Spleen (tissue), 11 donors: ENCODE measurements around the gene KIAA0040. TPM values are rescaled to one million over a fixed set of nuclear protein-coding genes. Genes with fewer than 3 reads are reported as not detected.
"Not testable (repeated sequence)": the region's sequence is repeated elsewhere in the genome, so short reads cannot be mapped to it uniquely, and the experiment has no call there.

Experiments
- DNase-seq: peaks from one replicate; pipeline ENCODE4 v3.0.0-alpha.2; 2020
- H3K27ac ChIP-seq, 8 donors: fragments of 200-600 bp; sonication (generic) in 7 of 8; 1 replicate in 4 of 8; 2 replicates in 4 of 8; pipeline versions ENCODE4 v1.5.0 to v1.8.0; 2016 to 2021; ENCODE audit warnings: inconsistent platforms in 4 of 8, mild to moderate bottlenecking in 4 of 8, moderate library complexity in 1 of 8
- H3K27me3 ChIP-seq, 7 donors: fragments of 200-600 bp; sonication (generic) in 6 of 7; replicated peaks in 1 of 7; 1 replicate in 4 of 7; 2 replicates in 3 of 7; pipeline versions ENCODE4 v1.5.0 to v1.8.0; 2016 to 2021; ENCODE audit warnings: inconsistent platforms in 3 of 7, mild to moderate bottlenecking in 1 of 7
- H3K36me3 ChIP-seq, 6 donors: fragments of 200-600 bp; sonication (generic) in 5 of 6; 1 replicate in 4 of 6; 2 replicates in 2 of 6; pipeline versions ENCODE4 v1.5.0 to v1.8.0; 2016 to 2021; ENCODE audit warnings: inconsistent platforms in 2 of 6
- H3K4me1 ChIP-seq, 6 donors: fragments of 200-600 bp; sonication (generic) in 5 of 6; 1 replicate in 3 of 6; 2 replicates in 3 of 6; pipeline versions ENCODE4 v1.5.0 to v1.8.0; 2016 to 2021; ENCODE audit warnings: inconsistent platforms in 3 of 6
- H3K4me3 ChIP-seq, 8 donors: fragments of 200-600 bp; sonication (generic) in 7 of 8; 1 replicate in 4 of 8; 2 replicates in 4 of 8; pipeline versions ENCODE4 v1.5.0 to v1.8.0; 2016 to 2021; ENCODE audit warnings: inconsistent platforms in 4 of 8, mild to moderate bottlenecking in 4 of 8, moderate library complexity in 2 of 8
- H3K9me3 ChIP-seq, 8 donors: fragments of 200-600 bp; sonication (generic) in 7 of 8; 1 replicate in 4 of 8; 2 replicates in 4 of 8; pipeline versions ENCODE4 v1.5.0 to v1.8.0; 2016 to 2021; ENCODE audit warnings: inconsistent platforms in 4 of 8
- POLR2A ChIP-seq, 3 donors: fragments of 450-650 bp; IDR thresholded peaks; one replicate each; pipeline ENCODE4 v1.5.1; 2017; ENCODE audit warnings: antibody characterized with exemption in 3 of 3, mild to moderate bottlenecking in 1 of 3
- POLR2AphosphoS5 ChIP-seq, 3 donors: sonication (generic); formaldehyde crosslinking; IDR thresholded peaks; one replicate each; pipeline ENCODE4 v1.5.1; 2017; ENCODE audit warnings: antibody characterized with exemption in 3 of 3
- WGBS, 5 donors: extraction: QIAGEN DNeasy Blood & Tissue Kit in 3 of 5; methylation state at CpG; one replicate each; pipeline versions ENCODE4 v1.1.5 to v1.1.7; 2013 to 2018; 5-methylcytosine and 5-hydroxymethylcytosine counted together
- intact Hi-C: fragments of 100-400 bp; cut with DNase I; formaldehyde crosslinking; loops from one replicate; pipeline ENCODE4 v1.15.0; 2023; ENCODE audit warnings: low total_unique reads
- polyA plus RNA-seq, 3 donors: library from polyadenylated mRNA; stranded (reverse); fragments of 200-250 nt; gene quantifications; one replicate each; pipeline ENCODE4 v1.2.1, GENCODE V29; 2013
- total RNA-seq, 7 donors: library from RNA; depleted of rRNA in 3 of 7; stranded (reverse); fragments of >200 nt in 3 of 7; fragmentation: NEBNext Ultra II Directional in 4 of 7; extraction: Animal tissue kit (Norgen Biotek cat#: 25700) in 4 of 7; gene quantifications; one replicate each; pipeline versions ENCODE4 v1.1.0 to v1.2.1, GENCODE V29; 2016 to 2021
- TF ChIP-seq, protein P1 (sequence below), 11 experiments: fragments of 200-600 bp in 7 of 11; fragments of 450-650 bp in 4 of 11; sonication (generic) in 4 of 11; IDR thresholded peaks in 8 of 11; conservative IDR thresholded peaks in 3 of 11; 1 replicate in 7 of 11; 2 replicates in 4 of 11; pipeline versions ENCODE4 v1.4.0 to v1.8.0; 2016 to 2021; ENCODE audit warnings: antibody characterized with exemption in 11 of 11, inconsistent platforms in 4 of 11, mild to moderate bottlenecking in 1 of 11
- donor health status: healthy with polysubstance abuse.
- donor health status: DM: no; HTN: no; CAD: no; lungs with moderate emphysema.
- donor health status: DM: no; HTN: no; CAD: no.
- donor health status: Bipolar disorder and iron deficiency.
- donor health status: healthy.
- donor health status: DM: no; HTN: no; CAD: no.
- donor health status: DM: yes; HTN: yes; CAD: no.

KIAA0040 gene
- total and polyA plus RNA-seq, 10 donors = 13.7 to 111 (median 48.1) TPM

DNA sequence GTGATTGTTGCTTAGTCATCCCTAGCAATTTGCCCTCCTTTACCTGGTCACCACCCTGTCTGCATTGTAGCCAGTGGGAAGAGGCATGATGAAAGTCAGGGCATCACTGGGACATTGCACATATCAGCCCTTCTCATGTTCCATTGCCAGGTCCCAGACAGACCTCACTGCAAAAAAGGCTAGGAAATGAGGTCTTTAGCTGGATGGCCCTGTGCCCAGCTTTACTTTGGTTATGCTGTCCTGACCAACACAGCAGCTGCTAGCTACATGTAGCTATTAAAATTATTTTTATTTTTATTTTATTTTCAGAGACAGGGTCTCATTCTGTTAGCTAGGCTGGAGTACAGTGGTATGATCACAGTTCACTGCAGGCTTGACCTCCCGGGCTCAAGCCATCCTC lies 72.1 kb downstream of the KIAA0040 start:
- intact Hi-C loops = no loop called here

DNA sequence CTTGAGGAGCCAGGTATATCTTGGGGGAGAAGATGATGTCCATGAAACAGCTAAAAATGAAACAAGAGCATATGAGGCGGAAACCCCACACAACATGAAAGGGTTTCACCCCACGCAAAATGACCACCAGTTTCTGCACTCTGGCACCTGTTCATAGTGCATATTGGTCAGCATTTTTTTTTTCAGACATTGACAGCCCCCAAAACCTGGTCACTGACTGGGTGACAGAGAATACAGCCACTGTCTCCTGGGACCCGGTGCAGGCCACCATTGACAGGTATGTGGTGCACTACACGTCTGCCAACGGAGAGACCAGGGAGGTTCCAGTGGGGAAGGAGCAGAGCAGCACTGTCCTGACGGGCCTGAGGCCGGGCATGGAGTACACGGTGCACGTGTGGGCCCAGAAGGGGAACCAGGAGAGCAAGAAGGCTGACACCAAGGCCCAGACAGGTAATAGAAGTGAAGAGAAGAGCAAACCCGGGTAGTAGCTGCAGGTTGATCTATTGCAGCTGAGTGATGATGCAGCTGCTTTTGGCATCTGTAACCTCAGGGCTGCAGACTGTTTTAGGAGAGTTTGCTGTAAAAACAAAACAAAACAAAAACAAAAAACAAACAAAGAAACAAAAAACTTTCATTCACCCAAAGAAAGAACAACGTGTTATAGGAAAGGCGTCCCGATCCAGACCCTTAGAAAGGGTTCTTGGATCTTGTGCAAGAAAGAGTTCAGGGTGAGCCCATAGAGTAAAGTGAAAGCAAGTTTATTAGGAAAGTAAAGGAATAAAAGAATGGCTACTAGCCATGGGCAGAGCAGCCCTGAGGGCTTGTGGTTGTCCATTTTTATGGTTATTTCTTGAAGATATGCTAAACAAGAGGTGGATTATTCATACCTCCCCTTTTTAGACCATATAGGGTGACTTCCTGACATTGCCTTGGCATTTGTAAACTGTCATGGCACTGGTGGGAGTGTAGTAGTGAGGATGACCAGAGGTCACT lies 73.9 kb downstream of the KIAA0040 start:
- no peaks in the 10 kb centered on the region for H3K36me3 ChIP-seq
- no peak overlapping the region for H3K4me3 ChIP-seq
- H3K27me3 ChIP-seq = no peaks in the 10 kb centered on the region
- DNase-seq = no peak
- 84 to 91% (median 89%) methylated on average over 13 of the region's 13 CpGs for WGBS, 5 donors
- H3K27ac ChIP-seq = no peak overlapping the region
- H3K9me3 ChIP-seq = peaks cover 0 to 12% (median 6%) of the 10 kb centered on the region in 8 donors
- no peaks in the 10 kb centered on the region for H3K4me1 ChIP-seq
- TF ChIP-seq, protein P1, sequence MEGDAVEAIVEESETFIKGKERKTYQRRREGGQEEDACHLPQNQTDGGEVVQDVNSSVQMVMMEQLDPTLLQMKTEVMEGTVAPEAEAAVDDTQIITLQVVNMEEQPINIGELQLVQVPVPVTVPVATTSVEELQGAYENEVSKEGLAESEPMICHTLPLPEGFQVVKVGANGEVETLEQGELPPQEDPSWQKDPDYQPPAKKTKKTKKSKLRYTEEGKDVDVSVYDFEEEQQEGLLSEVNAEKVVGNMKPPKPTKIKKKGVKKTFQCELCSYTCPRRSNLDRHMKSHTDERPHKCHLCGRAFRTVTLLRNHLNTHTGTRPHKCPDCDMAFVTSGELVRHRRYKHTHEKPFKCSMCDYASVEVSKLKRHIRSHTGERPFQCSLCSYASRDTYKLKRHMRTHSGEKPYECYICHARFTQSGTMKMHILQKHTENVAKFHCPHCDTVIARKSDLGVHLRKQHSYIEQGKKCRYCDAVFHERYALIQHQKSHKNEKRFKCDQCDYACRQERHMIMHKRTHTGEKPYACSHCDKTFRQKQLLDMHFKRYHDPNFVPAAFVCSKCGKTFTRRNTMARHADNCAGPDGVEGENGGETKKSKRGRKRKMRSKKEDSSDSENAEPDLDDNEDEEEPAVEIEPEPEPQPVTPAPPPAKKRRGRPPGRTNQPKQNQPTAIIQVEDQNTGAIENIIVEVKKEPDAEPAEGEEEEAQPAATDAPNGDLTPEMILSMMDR (IDR thresholded peaks at IDR 0.05 in 8 of 11, conservative IDR thresholded peaks at IDR 0.05 in 3 of 11) = no peak
- no peak for TF ChIP-seq POLR2AphosphoS5 (IDR thresholded peaks at IDR 0.05)
- no peak for TF ChIP-seq POLR2A (IDR thresholded peaks at IDR 0.05)
- intact Hi-C loops = no loop called here

More for the DNA sequence above, 72.1 kb downstream of the KIAA0040 start:
- Histone ChIP-seq H3K4me3 (no peak overlapping the region), H3K9me3 (no peaks in the 10 kb centered on the region), H3K27me3 (no peaks in the 10 kb centered on the region), H3K36me3 (no peaks in the 10 kb centered on the region), H3K27ac (no peak overlapping the region), H3K4me1 (peaks cover 0 to 15% (median 7%) of the 10 kb centered on the region in 6 donors)
- WGBS, 5 donors = 81 to 96% (median 94%) methylated on average over 1 of the region's 1 CpG
- no peak for TF ChIP-seq POLR2A (IDR thresholded peaks at IDR 0.05)
- DNase-seq = no peak

DNA sequence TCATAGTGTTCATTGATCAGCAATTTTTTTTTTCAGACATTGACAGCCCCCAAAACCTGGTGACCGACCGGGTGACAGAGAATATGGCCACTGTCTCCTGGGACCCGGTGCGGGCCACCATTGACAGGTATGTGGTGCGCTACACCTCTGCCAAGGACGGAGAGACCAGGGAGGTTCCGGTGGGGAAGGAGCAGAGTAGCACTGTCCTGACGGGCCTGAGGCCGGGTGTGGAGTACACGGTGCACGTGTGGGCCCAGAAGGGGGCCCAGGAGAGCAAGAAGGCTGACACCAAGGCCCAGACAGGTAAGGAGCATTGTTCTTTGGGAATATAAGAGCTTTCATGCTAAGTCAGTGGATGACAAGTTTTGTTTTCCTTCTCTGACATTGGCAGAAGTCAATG lies 75.7 kb downstream of the KIAA0040 start:
- 79 to 93% (median 85%) methylated on average over 11 of the region's 11 CpGs for WGBS, 5 donors
- peaks cover 4 to 25% (median 18%) of the 10 kb centered on the region in 8 donors for H3K9me3 ChIP-seq
- intact Hi-C loops = no loop called here
- H3K27ac ChIP-seq = no peak overlapping the region
- no peaks in the 10 kb centered on the region for H3K27me3 ChIP-seq
- DNase-seq = no peak
- no peaks in the 10 kb centered on the region for H3K4me1 ChIP-seq
- TF ChIP-seq POLR2AphosphoS5 (IDR thresholded peaks at IDR 0.05) = no peak
- no peak for TF ChIP-seq POLR2A (IDR thresholded peaks at IDR 0.05)
- TF ChIP-seq, protein P1 (IDR thresholded peaks at IDR 0.05 in 8 of 11, conservative IDR thresholded peaks at IDR 0.05 in 3 of 11) = no peak
- no peak overlapping the region for H3K4me3 ChIP-seq
- H3K36me3 ChIP-seq = no peaks in the 10 kb centered on the region

DNA sequence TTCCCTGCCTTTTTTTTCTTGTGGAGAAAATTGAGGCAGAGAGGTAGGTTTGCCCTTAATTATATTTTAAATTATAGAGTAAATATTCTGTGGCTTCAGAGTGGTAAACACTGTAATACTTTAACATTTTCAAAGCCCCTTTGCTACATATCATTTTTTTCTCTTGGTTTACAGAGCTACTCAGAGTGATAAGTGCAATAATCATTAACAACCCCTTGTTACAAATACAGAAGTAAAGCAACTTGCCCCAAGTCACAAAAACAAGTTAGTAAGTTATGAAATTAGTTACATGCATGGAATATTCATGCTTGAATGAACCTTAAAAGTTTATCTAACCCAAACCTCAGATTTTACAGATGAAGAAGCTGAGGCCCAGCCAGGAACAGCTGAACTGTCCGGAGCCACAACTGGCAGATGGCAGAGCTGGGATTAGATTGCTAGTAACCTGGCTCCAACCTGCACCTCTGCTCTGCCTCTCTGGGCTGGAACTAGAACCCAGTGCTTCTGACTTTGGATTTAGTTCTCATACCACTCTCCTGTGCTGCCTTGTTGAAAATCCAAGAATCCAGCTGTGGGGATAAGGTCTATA lies 76.3 kb downstream of the KIAA0040 start:
- no peak for DNase-seq
- no peaks in the 10 kb centered on the region for H3K4me1 ChIP-seq
- intact Hi-C loops = no loop called here
- TF ChIP-seq POLR2AphosphoS5 (IDR thresholded peaks at IDR 0.05) = no peak
- WGBS, 5 donors = 89 to 100% (median 94%) methylated on average over 1 of the region's 1 CpG
- H3K27me3 ChIP-seq = no peaks in the 10 kb centered on the region
- peaks cover 4 to 25% (median 18%) of the 10 kb centered on the region in 8 donors for H3K9me3 ChIP-seq
- no peak overlapping the region for H3K27ac ChIP-seq
- no peaks in the 10 kb centered on the region for H3K36me3 ChIP-seq
- H3K4me3 ChIP-seq = no peak overlapping the region

DNA sequence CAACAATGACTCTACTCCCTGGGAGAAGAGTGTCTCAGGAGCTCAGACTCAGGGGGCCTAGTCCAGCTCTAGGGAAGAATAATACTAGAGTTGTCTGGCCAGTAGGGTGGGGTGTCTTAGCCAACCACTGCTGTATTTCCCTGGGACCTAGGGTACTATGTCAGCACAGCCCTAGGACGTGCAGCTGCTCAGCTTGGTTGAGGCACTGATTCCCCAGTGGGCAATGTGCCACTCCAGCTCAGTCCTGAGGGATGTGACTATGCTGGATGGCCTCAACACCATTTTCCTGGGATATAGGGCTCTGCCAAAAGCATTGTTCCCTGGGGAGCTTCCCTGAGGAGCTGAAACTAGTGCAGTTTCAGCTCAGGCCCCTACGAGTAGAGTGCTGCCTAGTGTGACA lies 77.6 kb downstream of the KIAA0040 start:
- no peaks in the 10 kb centered on the region for H3K27me3 ChIP-seq

DNA sequence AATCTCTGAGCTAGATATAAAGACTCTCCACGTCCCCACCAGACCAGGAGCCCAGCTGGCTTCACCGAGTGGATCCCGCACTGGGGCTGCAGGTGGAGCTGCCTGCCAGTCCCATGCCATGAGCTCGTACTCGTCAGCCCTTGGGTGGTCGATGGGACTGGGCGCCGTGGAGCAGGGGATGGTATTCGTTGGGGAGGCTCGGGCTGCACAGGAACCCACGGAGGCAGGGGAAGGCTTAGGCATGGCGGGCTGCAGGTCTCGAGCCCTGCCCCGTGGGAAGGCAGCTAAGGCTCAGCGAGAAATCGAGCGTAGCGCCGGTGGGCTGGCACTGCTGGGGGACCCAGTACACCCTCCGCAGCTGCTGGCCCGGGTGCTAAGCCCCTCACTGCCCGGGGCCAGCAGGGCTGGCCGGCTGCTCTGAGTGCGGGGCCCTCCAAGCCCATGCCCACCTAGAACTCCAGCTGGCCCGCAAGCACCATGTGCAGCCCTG lies 84.2 kb downstream of the KIAA0040 start:
- H3K27ac ChIP-seq, H3K36me3 ChIP-seq, DNase-seq, H3K4me1 ChIP-seq, intact Hi-C loops, H3K4me3 ChIP-seq, H3K27me3 ChIP-seq: not testable (repeated sequence)
- 90 to 98% (median 95%) methylated on average over 11 to 24 of the region's 25 CpGs for whole genome bisulfite sequencing, 5 donors
- H3K9me3 ChIP-seq = peaks cover 3 to 12% (median 8%) of the 10 kb centered on the region in 8 donors

More for the DNA sequence above, 77.6 kb downstream of the KIAA0040 start:
- DNase-seq = no peak
- Histone ChIP-seq H3K4me3 (no peak overlapping the region), H3K36me3 (no peaks in the 10 kb centered on the region), H3K4me1 (no peaks in the 10 kb centered on the region), H3K27ac (no peak overlapping the region), H3K9me3 (peaks cover 4 to 25% (median 18%) of the 10 kb centered on the region in 8 donors)
- TF ChIP-seq, protein P1 (IDR thresholded peaks at IDR 0.05 in 8 of 11, conservative IDR thresholded peaks at IDR 0.05 in 3 of 11) = no peak
- TF ChIP-seq POLR2A (IDR thresholded peaks at IDR 0.05) (no peak), POLR2AphosphoS5 (IDR thresholded peaks at IDR 0.05) (no peak)
- intact Hi-C loops = no loop called here
- WGBS, 5 donors = 71 to 88% (median 76%) methylated on average over 2 of the region's 2 CpGs
